Measurements from ENCODE around the gene CGB8.
"Not testable (repeated sequence)": the region's sequence is repeated elsewhere in the genome, so short reads cannot be mapped to it uniquely, and the experiment has no call there.

CGB8 gene

GRCh38 chr19:49081273-49081672 is 32.4 kb upstream of the CGB8 start:
- Histone ChIP-seq H3K9me3 (ENCODE audit: control insufficient read depth, insufficient read depth, low read length) (no peaks in the 10 kb centered on the region), H3K36me3 (ENCODE audit: control insufficient read depth, insufficient read depth, low read length) (no peaks in the 10 kb centered on the region), H3K4me3 (ENCODE audit: low read length) (no peak overlapping the region), H3K27ac (ENCODE audit: low read length) (no peak overlapping the region), H3K4me1 (ENCODE audit: control insufficient read depth, insufficient read depth, low read length) (peaks cover under 1% of the 10 kb centered on the region; the same call in 1 of the 2 replicates), H3K27me3 (ENCODE audit: control insufficient read depth, insufficient read depth, low read length) (no peaks in the 10 kb centered on the region)
- DNase-seq (ENCODE audit: low read depth, low spot score): no peak
- no CpG with 5 or more reads among the region's 1 CpG for WGBS (ENCODE audit: insufficient coverage, insufficient read length)

- H3K4me1 ChIP-seq (ENCODE audit: control insufficient read depth, insufficient read depth, low read length): no peaks in the 10 kb centered on the region
- H3K9me3 ChIP-seq (ENCODE audit: control insufficient read depth, insufficient read depth, low read length): no peaks in the 10 kb centered on the region
- DNase-seq (ENCODE audit: low read depth, low spot score): no peak
- no peaks in the 10 kb centered on the region for H3K36me3 ChIP-seq (ENCODE audit: control insufficient read depth, insufficient read depth, low read length)
- no peak overlapping the region for H3K27ac ChIP-seq (ENCODE audit: low read length)
- no peak overlapping the region for H3K4me3 ChIP-seq (ENCODE audit: low read length)
- no peaks in the 10 kb centered on the region for H3K27me3 ChIP-seq (ENCODE audit: control insufficient read depth, insufficient read depth, low read length)
- WGBS (ENCODE audit: insufficient coverage, insufficient read length): no CpG with 5 or more reads among the region's 4 CpGs
These were observed 31.5 kb upstream of the CGB8 start for GRCh38 chr19:49080392-49080791.

- H3K36me3 ChIP-seq (ENCODE audit: control insufficient read depth, insufficient read depth, low read length); H3K27me3 ChIP-seq (ENCODE audit: control insufficient read depth, insufficient read depth, low read length); H3K9me3 ChIP-seq (ENCODE audit: control insufficient read depth, insufficient read depth, low read length); DNase-seq (ENCODE audit: low read depth, low spot score); H3K27ac ChIP-seq (ENCODE audit: low read length); H3K4me3 ChIP-seq (ENCODE audit: low read length); H3K4me1 ChIP-seq (ENCODE audit: control insufficient read depth, insufficient read depth, low read length): not testable (repeated sequence)
- no CpG with 5 or more reads among the region's 9 CpGs for WGBS (ENCODE audit: insufficient coverage, insufficient read length)
These were observed 26.0 kb upstream of the CGB8 start for GRCh38 chr19:49074869-49075268.

GRCh38 chr19:49073514-49074378 is 24.8 kb upstream of the CGB8 start:
- no peak for DNase-seq (ENCODE audit: low read depth, low spot score)
- Histone ChIP-seq H3K27ac (ENCODE audit: low read length) (no peak overlapping the region), H3K4me3 (ENCODE audit: low read length) (no peak overlapping the region), H3K27me3 (ENCODE audit: control insufficient read depth, insufficient read depth, low read length) (peaks cover 10% of the 10 kb centered on the region; the same call in 1 of the 2 replicates), H3K4me1 (ENCODE audit: control insufficient read depth, insufficient read depth, low read length) (peaks cover 2% of the 10 kb centered on the region; the same call in 1 of the 2 replicates), H3K36me3 (ENCODE audit: control insufficient read depth, insufficient read depth, low read length) (no peaks in the 10 kb centered on the region), H3K9me3 (ENCODE audit: control insufficient read depth, insufficient read depth, low read length) (no peaks in the 10 kb centered on the region)
- WGBS (ENCODE audit: insufficient coverage, insufficient read length): no CpG with 5 or more reads among the region's 23 CpGs

- Histone ChIP-seq H3K4me3 (ENCODE audit: low read length) (peak overlapping the region; percentile 3; the same call in 1 of the 2 replicates), H3K27me3 (ENCODE audit: control insufficient read depth, insufficient read depth, low read length) (peaks cover 10% of the 10 kb centered on the region; the same call in 1 of the 2 replicates), H3K9me3 (ENCODE audit: control insufficient read depth, insufficient read depth, low read length) (no peaks in the 10 kb centered on the region), H3K27ac (ENCODE audit: low read length) (no peak overlapping the region), H3K36me3 (ENCODE audit: control insufficient read depth, insufficient read depth, low read length) (no peaks in the 10 kb centered on the region), H3K4me1 (ENCODE audit: control insufficient read depth, insufficient read depth, low read length) (peaks cover 2% of the 10 kb centered on the region; the same call in 1 of the 2 replicates)
- DNase-seq (ENCODE audit: low read depth, low spot score): no peak
- WGBS (ENCODE audit: insufficient coverage, insufficient read length): no CpG with 5 or more reads among the region's 93 CpGs
These were observed 23.1 kb upstream of the CGB8 start for GRCh38 chr19:49071860-49072547.

- no peak for DNase-seq (ENCODE audit: low read depth, low spot score)
- H3K4me3 ChIP-seq (ENCODE audit: low read length): no peak overlapping the region
- H3K4me1 ChIP-seq (ENCODE audit: control insufficient read depth, insufficient read depth, low read length): peaks cover 2% of the 10 kb centered on the region; the same call in 1 of the 2 replicates
- no peak overlapping the region for H3K27ac ChIP-seq (ENCODE audit: low read length)
- peaks cover 14% of the 10 kb centered on the region; the same call in 1 of the 2 replicates for H3K27me3 ChIP-seq (ENCODE audit: control insufficient read depth, insufficient read depth, low read length)
- H3K9me3 ChIP-seq (ENCODE audit: control insufficient read depth, insufficient read depth, low read length): no peaks in the 10 kb centered on the region
- H3K36me3 ChIP-seq (ENCODE audit: control insufficient read depth, insufficient read depth, low read length): no peaks in the 10 kb centered on the region
- WGBS (ENCODE audit: insufficient coverage, insufficient read length): no CpG with 5 or more reads among the region's 21 CpGs
These were observed 21.5 kb upstream of the CGB8 start for GRCh38 chr19:49070416-49070815.

- H3K4me3 ChIP-seq (ENCODE audit: low read length): no peak overlapping the region
- H3K4me1 ChIP-seq (ENCODE audit: control insufficient read depth, insufficient read depth, low read length): peaks cover 4% of the 10 kb centered on the region
- peaks cover 14% of the 10 kb centered on the region; the same call in 1 of the 2 replicates for H3K27me3 ChIP-seq (ENCODE audit: control insufficient read depth, insufficient read depth, low read length)
- no peaks in the 10 kb centered on the region for H3K36me3 ChIP-seq (ENCODE audit: control insufficient read depth, insufficient read depth, low read length)
- WGBS (ENCODE audit: insufficient coverage, insufficient read length): no CpG with 5 or more reads among the region's 9 CpGs
- no peak for DNase-seq (ENCODE audit: low read depth, low spot score)
- H3K9me3 ChIP-seq (ENCODE audit: control insufficient read depth, insufficient read depth, low read length): no peaks in the 10 kb centered on the region
- H3K27ac ChIP-seq (ENCODE audit: low read length): no peak overlapping the region
These were observed 20.1 kb upstream of the CGB8 start for GRCh38 chr19:49069026-49069425.

- no peak overlapping the region for H3K4me3 ChIP-seq (ENCODE audit: low read length)
- peaks cover 9% of the 10 kb centered on the region; the same call in 1 of the 2 replicates for H3K27me3 ChIP-seq (ENCODE audit: control insufficient read depth, insufficient read depth, low read length)
- no peak for DNase-seq (ENCODE audit: low read depth, low spot score)
- no peak overlapping the region for H3K27ac ChIP-seq (ENCODE audit: low read length)
- H3K9me3 ChIP-seq (ENCODE audit: control insufficient read depth, insufficient read depth, low read length): no peaks in the 10 kb centered on the region
- H3K4me1 ChIP-seq (ENCODE audit: control insufficient read depth, insufficient read depth, low read length): peaks cover 6% of the 10 kb centered on the region
- no peaks in the 10 kb centered on the region for H3K36me3 ChIP-seq (ENCODE audit: control insufficient read depth, insufficient read depth, low read length)
- WGBS (ENCODE audit: insufficient coverage, insufficient read length): no CpG with 5 or more reads among the region's 3 CpGs
These were observed 18.6 kb upstream of the CGB8 start for GRCh38 chr19:49067554-49067953.

- H3K4me1 ChIP-seq (ENCODE audit: control insufficient read depth, insufficient read depth, low read length): peaks cover 4% of the 10 kb centered on the region
- no peak for DNase-seq (ENCODE audit: low read depth, low spot score)
- H3K9me3 ChIP-seq (ENCODE audit: control insufficient read depth, insufficient read depth, low read length): no peaks in the 10 kb centered on the region
- WGBS (ENCODE audit: insufficient coverage, insufficient read length): no CpG with 5 or more reads among the region's 13 CpGs
- H3K27me3 ChIP-seq (ENCODE audit: control insufficient read depth, insufficient read depth, low read length): peaks cover 9% of the 10 kb centered on the region; the same call in 1 of the 2 replicates
- H3K27ac ChIP-seq (ENCODE audit: low read length): no peak overlapping the region
- H3K4me3 ChIP-seq (ENCODE audit: low read length): no peak overlapping the region
- H3K36me3 ChIP-seq (ENCODE audit: control insufficient read depth, insufficient read depth, low read length): no peaks in the 10 kb centered on the region
These were observed 17.1 kb upstream of the CGB8 start for GRCh38 chr19:49065905-49066512.

All from iPS DF 6.9 (cell line).